Measurements from ENCODE around the gene HOXB5.

HOXB5 gene

DNA sequence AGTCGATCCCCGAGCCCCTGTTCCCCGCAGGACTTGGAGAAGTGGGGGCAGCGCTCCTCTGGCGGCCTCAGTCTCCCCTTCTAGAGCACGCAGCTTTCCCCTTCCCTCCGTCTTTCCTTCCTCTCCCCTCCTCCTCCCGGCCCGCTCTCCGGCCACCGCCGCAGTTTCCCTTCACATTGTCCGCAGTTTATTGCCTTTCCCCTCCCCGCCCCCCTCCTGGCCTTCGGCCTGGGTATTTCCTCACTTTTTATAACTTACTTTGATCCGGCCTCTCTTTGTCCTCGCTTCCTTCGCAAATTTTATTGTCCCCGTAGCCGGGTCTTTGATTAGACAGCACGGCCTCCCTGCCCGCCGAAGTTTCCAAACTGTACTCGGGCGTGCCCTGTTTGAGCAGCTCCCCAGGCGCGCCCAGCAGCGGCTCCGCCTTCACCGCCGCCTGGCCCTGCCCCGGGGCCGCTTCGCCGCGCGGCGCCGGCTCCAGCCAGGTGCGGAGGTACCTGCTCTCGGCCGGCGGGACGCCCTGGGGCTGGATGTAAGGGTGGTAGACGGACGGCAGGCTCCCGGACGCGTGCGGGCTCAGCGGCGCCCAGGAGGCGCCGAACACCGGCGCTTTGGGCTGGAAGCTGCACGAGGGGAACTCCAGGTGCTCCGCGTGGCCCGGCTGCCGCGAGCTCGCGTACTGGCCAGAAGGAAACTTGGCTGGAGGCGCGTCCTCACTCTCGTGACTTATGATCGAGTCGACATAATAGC lies 32.1 kb upstream of the HOXB5 start (continued):
- no peak for TF ChIP-seq ZNF707 (tag by site-specific recombination; IDR thresholded peaks at IDR 0.05)
- TF ChIP-seq ZIC2 (tag by site-specific recombination; IDR thresholded peaks at IDR 0.05): no peak; the same call in 1 of the 2 replicates
- TF ChIP-seq ZBTB17 (tag by site-specific recombination; IDR thresholded peaks at IDR 0.05): peak; percentile 87
- no peak for TF ChIP-seq EGR2 (tag by site-specific recombination; IDR thresholded peaks at IDR 0.05; ENCODE audit: low read depth)
- TF ChIP-seq ZNF292 (tag by site-specific recombination; IDR thresholded peaks at IDR 0.05; ENCODE audit: borderline replicate concordance, low read depth): no peak
- TF ChIP-seq, protein P1, sequence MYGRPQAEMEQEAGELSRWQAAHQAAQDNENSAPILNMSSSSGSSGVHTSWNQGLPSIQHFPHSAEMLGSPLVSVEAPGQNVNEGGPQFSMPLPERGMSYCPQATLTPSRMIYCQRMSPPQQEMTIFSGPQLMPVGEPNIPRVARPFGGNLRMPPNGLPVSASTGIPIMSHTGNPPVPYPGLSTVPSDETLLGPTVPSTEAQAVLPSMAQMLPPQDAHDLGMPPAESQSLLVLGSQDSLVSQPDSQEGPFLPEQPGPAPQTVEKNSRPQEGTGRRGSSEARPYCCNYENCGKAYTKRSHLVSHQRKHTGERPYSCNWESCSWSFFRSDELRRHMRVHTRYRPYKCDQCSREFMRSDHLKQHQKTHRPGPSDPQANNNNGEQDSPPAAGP (tag by site-specific recombination; IDR thresholded peaks at IDR 0.05): peak; percentile 17; the same call in 1 of the 2 replicates
- no peak for TF ChIP-seq ZNF510 (tag by site-specific recombination; IDR thresholded peaks at IDR 0.05; ENCODE audit: insufficient replicate concordance)
- no peak for TF ChIP-seq ZFHX2 (tag by site-specific recombination; conservative IDR thresholded peaks at IDR 0.05)
- TF ChIP-seq ZNF324 (tag by site-specific recombination; IDR thresholded peaks at IDR 0.05): no peak
- TF ChIP-seq ZNF112 (tag by site-specific recombination; IDR thresholded peaks at IDR 0.05): no peak
- TF ChIP-seq ZNF501 (tag by site-specific recombination; IDR thresholded peaks at IDR 0.05): 0 out of 2 replicates have a peak, but pooled peaks have one; percentile 19
- TF ChIP-seq, protein P2, sequence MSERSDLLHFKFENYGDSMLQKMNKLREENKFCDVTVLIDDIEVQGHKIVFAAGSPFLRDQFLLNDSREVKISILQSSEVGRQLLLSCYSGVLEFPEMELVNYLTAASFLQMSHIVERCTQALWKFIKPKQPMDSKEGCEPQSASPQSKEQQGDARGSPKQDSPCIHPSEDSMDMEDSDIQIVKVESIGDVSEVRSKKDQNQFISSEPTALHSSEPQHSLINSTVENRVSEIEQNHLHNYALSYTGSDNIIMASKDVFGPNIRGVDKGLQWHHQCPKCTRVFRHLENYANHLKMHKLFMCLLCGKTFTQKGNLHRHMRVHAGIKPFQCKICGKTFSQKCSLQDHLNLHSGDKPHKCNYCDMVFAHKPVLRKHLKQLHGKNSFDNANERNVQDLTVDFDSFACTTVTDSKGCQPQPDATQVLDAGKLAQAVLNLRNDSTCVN (tag by site-specific recombination; optimal IDR thresholded peaks at IDR 0.05): peak; percentile 85
- no peak for TF ChIP-seq ZNF514 (tag by site-specific recombination; IDR thresholded peaks at IDR 0.05)
- no peak for TF ChIP-seq GFI1B (tag by site-specific recombination; IDR thresholded peaks at IDR 0.05)
- no peak for TF ChIP-seq ZNF776 (tag by site-specific recombination; IDR thresholded peaks at IDR 0.05; ENCODE audit: borderline replicate concordance)
- TF ChIP-seq, protein P3, sequence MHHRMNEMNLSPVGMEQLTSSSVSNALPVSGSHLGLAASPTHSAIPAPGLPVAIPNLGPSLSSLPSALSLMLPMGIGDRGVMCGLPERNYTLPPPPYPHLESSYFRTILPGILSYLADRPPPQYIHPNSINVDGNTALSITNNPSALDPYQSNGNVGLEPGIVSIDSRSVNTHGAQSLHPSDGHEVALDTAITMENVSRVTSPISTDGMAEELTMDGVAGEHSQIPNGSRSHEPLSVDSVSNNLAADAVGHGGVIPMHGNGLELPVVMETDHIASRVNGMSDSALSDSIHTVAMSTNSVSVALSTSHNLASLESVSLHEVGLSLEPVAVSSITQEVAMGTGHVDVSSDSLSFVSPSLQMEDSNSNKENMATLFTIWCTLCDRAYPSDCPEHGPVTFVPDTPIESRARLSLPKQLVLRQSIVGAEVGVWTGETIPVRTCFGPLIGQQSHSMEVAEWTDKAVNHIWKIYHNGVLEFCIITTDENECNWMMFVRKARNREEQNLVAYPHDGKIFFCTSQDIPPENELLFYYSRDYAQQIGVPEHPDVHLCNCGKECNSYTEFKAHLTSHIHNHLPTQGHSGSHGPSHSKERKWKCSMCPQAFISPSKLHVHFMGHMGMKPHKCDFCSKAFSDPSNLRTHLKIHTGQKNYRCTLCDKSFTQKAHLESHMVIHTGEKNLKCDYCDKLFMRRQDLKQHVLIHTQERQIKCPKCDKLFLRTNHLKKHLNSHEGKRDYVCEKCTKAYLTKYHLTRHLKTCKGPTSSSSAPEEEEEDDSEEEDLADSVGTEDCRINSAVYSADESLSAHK (tag by site-specific recombination; IDR thresholded peaks at IDR 0.05): peak; percentile 16; the same call in 1 of the 2 replicates
- TF ChIP-seq ZNF184 (tag by site-specific recombination; IDR thresholded peaks at IDR 0.05): no peak
- TF ChIP-seq, protein P4, sequence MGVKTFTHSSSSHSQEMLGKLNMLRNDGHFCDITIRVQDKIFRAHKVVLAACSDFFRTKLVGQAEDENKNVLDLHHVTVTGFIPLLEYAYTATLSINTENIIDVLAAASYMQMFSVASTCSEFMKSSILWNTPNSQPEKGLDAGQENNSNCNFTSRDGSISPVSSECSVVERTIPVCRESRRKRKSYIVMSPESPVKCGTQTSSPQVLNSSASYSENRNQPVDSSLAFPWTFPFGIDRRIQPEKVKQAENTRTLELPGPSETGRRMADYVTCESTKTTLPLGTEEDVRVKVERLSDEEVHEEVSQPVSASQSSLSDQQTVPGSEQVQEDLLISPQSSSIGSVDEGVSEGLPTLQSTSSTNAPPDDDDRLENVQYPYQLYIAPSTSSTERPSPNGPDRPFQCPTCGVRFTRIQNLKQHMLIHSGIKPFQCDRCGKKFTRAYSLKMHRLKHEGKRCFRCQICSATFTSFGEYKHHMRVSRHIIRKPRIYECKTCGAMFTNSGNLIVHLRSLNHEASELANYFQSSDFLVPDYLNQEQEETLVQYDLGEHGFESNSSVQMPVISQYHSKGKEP (tag by site-specific recombination; IDR thresholded peaks at IDR 0.05): 0 out of 2 replicates have a peak, but pooled peaks have one; percentile 5
- TF ChIP-seq, protein P5, sequence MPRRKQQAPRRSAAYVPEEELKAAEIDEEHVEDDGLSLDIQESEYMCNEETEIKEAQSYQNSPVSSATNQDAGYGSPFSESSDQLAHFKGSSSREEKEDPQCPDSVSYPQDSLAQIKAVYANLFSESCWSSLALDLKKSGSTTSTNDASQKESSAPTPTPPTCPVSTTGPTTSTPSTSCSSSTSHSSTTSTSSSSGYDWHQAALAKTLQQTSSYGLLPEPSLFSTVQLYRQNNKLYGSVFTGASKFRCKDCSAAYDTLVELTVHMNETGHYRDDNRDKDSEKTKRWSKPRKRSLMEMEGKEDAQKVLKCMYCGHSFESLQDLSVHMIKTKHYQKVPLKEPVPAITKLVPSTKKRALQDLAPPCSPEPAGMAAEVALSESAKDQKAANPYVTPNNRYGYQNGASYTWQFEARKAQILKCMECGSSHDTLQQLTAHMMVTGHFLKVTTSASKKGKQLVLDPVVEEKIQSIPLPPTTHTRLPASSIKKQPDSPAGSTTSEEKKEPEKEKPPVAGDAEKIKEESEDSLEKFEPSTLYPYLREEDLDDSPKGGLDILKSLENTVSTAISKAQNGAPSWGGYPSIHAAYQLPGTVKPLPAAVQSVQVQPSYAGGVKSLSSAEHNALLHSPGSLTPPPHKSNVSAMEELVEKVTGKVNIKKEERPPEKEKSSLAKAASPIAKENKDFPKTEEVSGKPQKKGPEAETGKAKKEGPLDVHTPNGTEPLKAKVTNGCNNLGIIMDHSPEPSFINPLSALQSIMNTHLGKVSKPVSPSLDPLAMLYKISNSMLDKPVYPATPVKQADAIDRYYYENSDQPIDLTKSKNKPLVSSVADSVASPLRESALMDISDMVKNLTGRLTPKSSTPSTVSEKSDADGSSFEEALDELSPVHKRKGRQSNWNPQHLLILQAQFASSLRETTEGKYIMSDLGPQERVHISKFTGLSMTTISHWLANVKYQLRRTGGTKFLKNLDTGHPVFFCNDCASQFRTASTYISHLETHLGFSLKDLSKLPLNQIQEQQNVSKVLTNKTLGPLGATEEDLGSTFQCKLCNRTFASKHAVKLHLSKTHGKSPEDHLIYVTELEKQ (tag by site-specific recombination; IDR thresholded peaks at IDR 0.05; ENCODE audit: borderline replicate concordance): 0 out of 2 replicates have a peak, but pooled peaks have one; percentile 21
- peak; percentile 45 for TF ChIP-seq SP2 (tag by site-specific recombination; IDR thresholded peaks at IDR 0.05)
- no peak for TF ChIP-seq ZNF664 (tag by site-specific recombination; IDR thresholded peaks at IDR 0.05)
- no peak for TF ChIP-seq ZNF747 (tag by site-specific recombination; IDR thresholded peaks at IDR 0.05)
- TF ChIP-seq, protein P6, sequence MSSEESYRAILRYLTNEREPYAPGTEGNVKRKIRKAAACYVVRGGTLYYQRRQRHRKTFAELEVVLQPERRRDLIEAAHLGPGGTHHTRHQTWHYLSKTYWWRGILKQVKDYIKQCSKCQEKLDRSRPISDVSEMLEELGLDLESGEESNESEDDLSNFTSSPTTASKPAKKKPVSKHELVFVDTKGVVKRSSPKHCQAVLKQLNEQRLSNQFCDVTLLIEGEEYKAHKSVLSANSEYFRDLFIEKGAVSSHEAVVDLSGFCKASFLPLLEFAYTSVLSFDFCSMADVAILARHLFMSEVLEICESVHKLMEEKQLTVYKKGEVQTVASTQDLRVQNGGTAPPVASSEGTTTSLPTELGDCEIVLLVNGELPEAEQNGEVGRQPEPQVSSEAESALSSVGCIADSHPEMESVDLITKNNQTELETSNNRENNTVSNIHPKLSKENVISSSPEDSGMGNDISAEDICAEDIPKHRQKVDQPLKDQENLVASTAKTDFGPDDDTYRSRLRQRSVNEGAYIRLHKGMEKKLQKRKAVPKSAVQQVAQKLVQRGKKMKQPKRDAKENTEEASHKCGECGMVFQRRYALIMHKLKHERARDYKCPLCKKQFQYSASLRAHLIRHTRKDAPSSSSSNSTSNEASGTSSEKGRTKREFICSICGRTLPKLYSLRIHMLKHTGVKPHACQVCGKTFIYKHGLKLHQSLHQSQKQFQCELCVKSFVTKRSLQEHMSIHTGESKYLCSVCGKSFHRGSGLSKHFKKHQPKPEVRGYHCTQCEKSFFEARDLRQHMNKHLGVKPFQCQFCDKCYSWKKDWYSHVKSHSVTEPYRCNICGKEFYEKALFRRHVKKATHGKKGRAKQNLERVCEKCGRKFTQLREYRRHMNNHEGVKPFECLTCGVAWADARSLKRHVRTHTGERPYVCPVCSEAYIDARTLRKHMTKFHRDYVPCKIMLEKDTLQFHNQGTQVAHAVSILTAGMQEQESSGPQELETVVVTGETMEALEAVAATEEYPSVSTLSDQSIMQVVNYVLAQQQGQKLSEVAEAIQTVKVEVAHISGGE (tag by site-specific recombination; conservative IDR thresholded peaks at IDR 0.05; ENCODE audit: low read depth): peak; percentile 17
- TF ChIP-seq ZNF2 (tag by site-specific recombination; IDR thresholded peaks at IDR 0.05): no peak
- TF ChIP-seq TRIM28 (IDR thresholded peaks at IDR 0.05; ENCODE audit: borderline replicate concordance, low read length): no peak
- peak; percentile 59; the same call in 1 of the 2 replicates for TF ChIP-seq KLF8 (tag by site-specific recombination; IDR thresholded peaks at IDR 0.05)
